GM21423 (cell line): ENCODE results near the gene MTCP1.
A peak's percentile ranks its signal among the peaks of the same experiment; 100 is the strongest.

Source experiments
- ATAC-seq: cut with Tn5 transposase; IDR thresholded peaks from one replicate; pipeline ENCODE4 v1.9.1; 2021; ENCODE audit warnings: mild to moderate bottlenecking, moderate library complexity; ENCODE audit not compliant: unreplicated experiment

The MTCP1 gene

DNA sequence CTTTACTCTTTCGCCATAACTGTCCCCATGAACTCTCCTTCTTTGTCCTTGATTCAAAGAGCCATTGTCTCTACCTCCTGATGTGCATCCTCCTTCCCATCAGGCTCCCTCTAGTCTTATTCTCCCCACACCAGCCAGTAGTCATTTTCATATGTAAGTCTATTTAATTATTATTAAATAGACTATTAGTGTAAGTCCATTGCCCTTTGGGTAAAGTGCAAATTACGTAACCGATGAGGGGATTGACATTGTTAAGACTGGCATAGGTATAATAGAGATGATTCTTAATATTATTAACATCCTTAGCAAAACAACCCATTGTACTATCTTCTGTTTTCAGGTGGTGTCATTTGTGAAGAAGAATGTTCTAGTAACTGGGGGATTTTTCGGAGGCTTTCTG is 16.7 kb downstream of the MTCP1 start:
- ATAC-seq = no peak

DNA sequence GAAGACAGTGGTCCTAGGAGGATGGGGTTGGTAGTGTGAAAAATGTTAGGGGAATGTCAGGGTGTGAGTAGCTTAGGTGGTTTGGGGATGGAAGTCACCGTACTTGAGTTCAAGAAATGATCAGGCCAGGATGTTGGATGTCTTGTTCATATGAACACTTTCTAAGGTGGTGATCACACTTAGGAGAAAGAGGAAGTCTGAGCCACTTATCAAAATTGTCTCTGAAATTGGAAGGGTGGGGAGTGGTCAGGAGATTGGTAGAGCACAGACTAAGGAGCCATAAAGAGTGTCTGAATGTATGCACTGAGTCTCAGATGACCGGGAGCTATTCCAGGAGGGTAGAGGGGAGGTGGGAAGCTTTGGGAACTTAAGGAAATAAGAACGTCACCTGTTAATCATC is 17.3 kb downstream of the MTCP1 start:
- ATAC-seq = no peak

DNA sequence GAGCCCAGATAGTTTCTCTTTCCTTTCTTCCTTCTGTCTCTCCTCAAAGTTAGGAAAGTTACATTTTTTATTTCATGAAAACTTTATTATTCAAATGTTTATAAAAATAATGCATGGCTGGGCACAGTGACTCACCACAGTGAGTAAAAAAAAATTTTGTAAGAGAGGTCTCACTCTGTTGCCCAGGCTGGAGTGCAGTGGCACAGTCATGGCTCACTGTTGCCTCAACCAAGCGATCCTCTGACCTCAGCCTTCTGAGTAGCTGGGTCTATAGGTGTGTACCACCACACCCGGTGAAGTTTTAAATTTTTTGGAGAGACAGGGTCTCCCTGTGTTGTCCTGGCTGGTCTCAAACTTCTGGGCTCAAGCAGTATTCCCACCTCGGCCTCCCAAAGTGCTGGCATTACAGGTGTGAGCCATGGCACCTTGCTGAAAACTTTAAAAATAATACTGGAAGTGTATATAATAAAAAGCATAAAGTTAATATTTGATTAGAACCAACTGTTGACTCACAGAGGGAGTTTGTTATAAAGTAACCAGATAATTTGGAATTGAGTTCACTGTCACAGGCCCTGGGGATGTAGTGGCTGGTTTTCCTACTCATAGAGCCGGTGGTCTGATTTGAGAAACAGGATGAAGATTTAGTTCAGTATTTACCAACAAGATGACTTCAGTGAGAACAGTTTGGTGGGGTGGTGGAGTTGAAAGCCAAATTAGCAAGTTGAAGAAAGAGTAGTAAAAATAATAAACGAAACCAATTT is 18.0 kb downstream of the MTCP1 start:
- ATAC-seq = no peak

DNA sequence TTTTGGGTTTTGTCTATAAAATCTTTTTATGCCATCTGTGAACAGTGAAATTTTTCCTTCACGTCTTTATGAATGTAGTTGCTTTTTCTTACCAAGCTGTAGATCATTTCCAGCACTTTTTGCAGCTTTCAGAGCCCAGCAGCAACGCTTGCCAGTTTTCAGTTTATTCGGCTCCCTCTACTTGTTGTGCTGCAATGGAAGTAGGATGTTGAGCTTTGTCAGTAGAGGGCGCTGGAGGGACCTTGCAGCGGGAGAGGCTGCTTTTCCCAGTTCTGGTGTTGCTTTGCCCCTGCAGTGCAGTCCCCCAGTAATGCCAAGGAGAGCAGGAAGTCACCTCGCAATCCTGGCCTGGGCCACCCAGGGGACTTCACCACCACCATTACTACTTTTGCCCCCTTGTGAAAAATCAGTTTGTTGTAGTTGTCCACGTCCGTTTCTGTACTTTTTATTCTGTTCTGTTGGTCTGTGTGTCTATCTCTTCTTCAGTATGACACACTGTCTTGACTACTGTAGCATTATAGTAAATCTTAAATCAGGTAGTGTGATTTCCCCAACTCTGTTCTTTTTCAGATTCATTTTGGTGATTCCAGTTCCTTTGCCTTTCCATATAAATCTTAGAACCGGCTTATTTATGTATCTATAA is 21.8 kb downstream of the MTCP1 start:
- no peak for ATAC-seq

DNA sequence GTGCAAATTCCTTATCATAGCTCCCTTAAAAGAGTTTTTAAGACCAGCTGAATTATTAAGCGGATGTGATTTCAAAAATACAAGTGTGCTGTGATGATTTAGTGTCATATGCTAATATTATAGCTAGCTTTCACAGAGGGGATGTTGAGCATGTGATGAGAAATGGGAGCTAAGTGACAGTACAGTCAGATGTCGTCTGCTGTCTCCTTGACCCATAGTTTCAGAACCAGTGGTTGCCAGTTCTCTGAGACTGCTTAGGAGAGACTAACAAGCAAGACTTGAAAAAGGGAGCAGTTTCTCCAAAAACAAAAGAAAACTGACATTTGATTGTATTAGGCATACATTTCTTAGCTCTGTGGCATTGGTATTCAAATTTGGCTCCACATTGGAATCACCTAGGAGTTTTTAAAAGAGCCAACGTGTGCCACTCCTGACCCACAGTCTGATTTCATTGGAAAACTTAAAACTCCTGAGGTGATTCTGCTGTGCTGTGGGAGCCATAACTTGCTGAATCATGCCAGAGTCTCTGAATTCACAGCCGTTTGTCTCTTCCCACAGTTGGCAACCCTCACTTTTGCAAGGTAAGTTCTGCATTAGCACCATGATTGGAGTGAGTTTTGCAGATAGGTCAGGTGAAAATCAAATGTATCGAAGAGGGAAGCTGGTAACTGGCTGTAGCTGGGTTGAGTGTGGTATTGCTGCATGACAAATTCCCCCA is 24.0 kb downstream of the MTCP1 start:
- no peak for ATAC-seq

DNA sequence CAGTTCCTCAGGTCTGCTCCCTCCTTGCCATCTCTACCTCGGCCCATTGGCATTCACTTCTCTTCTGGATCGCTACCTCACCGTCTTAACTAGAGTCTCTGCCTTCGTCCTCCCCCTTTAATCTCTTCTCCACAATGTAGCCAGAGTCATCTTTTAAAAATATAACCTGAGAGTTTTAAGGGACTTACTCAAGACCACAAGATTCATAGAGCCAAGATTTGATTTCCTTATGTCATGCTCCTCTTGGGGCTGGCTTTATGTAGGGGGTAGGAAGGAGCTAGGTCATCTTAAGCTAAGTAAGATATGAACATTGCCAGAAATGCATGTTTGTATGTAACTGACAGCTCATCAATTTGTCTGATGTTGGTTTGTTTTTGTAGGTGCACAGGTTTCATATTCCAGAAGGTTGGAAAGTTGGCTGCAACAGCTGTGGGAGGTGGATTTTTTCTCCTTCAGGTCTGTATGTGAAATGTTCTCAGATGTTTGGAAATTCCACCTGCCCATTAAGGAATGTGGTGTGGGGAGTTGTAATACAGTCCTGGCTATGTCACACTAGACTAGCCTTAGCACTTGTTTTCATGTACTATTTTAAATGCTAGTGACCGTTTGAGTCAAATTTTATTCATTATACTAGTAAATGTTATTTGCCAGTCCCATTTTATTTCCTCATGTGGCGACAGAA is 24.7 kb downstream of the MTCP1 start:
- ATAC-seq = no peak

DNA sequence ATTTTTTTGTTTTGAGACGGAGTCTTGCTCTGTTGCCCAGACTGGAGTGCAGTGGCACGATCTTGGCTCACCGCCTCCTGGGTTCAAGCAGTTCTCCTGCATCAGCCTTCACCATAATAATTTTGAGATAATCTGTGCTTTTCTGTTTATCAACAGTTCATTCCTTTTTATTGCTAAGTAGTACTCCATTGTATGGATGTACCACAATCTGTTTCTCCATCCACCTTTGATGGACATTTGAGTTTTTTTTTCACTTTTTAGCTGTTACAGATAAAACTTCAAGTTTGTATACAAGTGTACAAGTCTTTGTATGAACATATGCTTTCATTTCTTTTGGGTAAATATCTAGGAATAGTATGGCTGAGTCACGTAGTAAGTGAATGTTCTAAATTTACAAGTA is 35.2 kb downstream of the MTCP1 start:
- no peak for ATAC-seq

DNA sequence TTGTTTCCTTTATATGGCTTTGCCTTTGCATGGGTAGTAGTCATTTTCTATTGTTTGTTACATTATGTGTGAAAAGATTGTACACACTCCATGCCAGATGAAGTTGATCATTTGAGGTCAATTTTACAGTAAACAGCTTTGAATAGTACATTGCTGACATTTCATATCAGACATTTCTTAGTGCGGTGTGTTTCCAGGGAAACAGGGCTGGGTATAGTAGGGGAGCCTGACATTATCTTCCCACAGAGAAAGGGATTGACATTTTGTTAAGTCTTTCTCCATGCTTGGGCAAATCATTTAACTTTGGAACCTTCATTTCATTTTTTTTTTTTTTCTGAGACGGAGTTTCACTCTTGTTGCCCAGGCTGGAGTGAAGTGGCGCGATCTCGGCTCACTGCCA is 39.3 kb downstream of the MTCP1 start:
- no peak for ATAC-seq

DNA sequence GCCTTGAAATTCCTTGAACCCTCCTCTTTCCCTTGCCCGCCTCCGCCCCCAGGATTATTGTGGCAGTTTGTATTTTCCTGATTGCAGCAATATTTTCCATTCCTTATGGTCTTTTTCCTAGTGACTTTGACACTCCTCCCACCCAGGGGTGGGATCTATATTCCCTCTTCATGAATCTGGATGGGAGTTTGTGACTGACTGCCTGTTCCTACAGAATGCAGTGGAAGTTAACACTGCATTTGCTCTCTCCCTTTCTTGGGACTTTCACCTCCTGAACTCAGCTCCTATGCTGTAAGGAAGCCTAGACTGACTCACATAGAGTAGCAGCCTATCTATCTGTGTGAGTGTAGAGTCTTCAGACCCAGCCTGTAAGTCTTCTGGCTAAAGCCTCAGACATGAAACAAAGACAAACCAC is 42.1 kb downstream of the MTCP1 start:
- ATAC-seq = no peak

DNA sequence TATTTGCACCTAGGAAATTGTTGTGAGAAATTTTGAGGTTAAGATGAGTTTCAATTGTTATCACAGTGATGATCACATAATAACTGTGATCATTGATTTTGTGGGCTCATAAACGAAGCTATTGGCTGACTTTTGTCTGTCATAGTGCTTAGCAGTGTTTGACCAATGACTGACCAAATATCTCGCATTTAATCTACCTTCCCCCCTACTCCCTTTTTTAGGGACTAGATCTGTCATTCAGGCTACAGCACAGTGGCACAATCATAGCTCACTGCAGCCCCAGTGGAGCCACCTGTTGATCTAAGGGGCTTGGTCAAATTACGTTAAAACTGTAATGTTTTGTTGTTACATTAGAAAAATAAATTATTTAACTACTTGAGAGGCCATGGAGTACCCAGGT is 42.8 kb downstream of the MTCP1 start:
- ATAC-seq = no peak

DNA sequence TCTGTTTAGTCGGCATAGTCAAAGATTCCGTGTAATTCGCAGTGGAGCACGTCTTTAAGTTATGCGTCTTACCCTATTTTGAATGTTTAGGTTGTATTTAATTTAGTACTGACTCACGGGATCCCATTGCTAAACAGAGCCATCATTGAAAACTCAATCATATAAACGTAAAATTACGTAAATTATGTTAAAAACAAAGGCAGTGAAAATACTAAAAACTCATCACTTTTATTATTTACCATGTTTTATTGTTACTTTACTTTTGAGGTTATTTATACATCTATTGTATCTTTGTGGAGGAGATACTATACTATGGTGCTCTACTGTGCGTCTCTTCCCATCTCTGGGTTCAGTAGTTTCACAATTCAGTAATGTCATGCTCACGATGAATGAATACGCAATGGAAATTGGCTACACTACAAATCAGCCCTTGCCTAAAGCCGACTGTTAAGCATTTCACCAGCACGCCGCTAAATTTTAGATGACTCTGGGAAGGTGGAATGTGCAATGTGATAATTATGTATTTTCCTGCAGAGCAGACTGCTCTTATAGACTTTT is 43.3 kb downstream of the MTCP1 start:
- no peak for ATAC-seq

DNA sequence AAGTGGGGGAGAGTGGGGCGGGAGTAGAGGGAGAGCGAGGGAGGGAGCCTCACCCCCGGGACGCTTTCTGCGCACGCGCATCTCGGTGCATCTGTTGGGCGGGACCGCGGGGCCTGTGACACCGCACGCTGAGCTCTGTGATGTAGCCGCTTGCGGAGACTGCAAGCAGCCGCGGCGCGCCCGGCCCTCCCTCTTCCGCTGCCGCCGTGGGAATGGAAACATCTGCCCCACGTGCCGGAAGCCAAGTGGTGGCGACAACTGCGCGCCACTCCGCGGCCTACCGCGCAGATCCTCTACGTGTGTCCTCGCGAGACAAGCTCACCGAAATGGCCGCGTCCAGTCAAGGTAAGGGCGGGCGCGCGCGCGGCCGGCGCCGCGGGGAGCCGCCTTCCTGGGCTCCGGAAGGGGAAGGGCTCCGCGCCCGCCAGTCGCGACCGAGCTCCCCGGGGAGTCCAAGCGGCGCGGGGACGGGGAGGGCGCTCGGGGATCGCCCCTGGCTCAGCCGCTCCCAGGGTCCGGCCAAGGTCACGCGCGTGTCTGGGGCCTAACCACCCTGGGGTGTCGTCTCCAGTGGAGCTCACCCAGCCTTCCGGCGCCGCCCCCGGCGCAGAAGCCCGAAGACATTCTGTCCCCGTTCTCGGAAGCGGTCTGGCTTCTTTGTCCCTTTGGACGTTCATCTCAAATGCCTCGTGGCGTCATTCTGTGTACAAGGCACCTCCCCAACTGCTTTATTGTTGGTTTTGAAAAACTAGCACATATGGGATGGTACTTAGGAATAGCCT is 44.0 kb downstream of the MTCP1 start, which contains the start of gene FUNDC2:
FUNDC2 (plus strand) TSS at position 118 of the 782 bp plus-strand sequence; CDS start at position 213, 95 bp downstream.
- peak; percentile 86 for ATAC-seq

DNA sequence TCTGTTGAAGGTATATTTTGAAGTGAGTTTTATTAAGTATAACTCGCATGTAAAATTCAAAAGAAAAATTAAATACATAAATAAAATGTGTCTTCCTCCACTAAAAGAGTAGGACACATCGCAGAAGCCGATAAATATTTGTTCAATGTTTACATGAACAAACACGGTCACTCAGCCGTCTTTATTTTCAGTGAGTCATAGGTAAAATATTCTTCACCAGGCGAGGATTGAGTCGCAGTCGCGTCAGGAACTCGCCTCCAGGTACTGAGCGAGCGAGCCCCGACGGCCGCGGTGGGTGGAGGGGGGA is 44.6 kb downstream of the MTCP1 start:
- no peak for ATAC-seq

DNA sequence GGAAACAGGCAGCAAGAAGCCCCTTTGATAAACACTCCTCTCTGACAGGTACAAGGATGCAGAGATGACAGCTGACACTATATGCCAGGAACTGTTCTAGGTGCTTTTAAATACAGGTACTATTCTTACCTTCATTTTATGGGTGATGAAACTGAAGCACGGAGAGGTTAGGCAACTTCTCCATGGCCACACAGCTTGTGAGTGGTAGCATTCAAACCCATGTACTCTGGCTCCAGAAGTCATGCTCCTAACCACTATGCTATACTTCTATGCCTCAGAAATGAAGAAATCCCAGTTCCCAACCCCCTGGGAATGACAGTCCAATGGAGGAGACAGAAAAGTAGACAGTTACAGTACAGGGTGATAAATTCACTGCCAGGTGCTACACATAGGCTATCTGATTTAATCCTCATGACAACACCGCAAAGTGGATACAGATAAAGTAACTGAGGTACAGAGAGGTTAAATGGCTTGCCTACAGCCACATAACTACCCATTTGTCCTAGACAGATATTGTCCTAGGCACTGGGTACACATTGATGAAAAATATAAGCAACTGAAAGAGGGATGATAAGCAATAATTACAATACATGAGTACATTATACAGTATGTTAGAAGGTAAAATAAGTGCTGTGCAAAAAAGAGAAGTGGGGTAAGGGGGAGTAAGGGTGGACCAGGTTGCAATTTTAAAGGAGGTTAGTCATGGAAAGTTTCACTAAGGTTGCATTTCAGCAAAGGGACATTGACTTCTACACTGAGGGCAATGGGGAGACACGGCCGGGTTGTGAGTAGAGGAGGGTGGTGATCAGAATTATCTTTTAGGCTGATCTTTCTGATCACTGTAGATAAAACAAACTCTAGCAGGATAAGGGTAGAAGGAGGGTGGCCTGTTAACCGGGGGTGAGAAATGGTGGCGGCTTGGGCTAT is 46.8 kb downstream of the MTCP1 start:
- no peak for ATAC-seq

DNA sequence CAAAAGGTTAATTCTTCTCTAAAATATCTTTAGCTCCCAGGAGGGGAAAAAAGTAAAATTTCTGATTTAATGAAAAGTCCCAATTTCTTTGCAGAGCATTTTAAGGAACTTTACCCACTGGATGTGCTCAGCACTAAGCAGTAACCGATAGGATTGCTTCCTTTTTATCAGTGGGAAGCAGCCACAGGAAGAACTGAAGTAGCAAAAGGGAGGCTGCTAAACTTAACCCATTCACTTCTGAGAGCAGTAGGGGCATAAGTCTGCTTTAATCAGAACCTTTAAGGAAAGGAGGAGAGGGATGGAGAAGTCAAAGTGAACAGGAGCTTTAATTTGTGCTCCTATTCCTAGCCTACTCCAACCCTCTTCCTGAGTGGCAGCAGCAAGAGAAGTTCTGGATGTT is 48.4 kb downstream of the MTCP1 start, which contains the start of gene F8:
F8 (minus strand) TSS at position 139 of the 400 bp plus-strand sequence. CDS start 171 bp downstream, outside the sequence.
- no peak for ATAC-seq

DNA sequence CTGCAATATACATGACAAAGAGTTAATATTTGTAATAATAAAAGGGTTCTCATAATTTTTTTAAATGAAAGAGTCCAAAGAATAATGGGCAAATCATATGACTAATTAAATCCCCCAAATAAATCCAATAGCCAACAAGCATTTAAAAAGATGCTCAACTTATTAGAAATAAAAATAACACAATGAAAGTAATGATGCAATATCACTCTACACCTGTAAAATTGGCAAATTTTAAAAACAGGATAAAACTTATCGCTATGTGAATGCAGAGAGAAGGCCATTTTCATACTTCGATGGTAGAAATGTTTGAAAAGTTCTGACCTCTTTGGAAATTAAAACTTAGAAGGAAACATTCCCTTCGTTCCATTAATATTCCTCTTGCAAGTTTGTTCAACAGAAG is 50.3 kb downstream of the MTCP1 start:
- no peak for ATAC-seq
